NT2/D1 (cell line): ENCODE measurements around the gene PRG3.
A peak's percentile ranks its signal among the peaks of the same experiment; 100 is the strongest.
"Not testable (repeated sequence)": the region's sequence is repeated elsewhere in the genome, so short reads cannot be mapped to it uniquely, and the experiment has no call there.

ENCODE experiments used
- DNase-seq: peaks from one replicate; pipeline ENCODE4 v3.0.0-alpha.2; 2011; ENCODE audit warnings: low read depth, low spot score
- H3K27me3 ChIP-seq: 2 replicates; pipeline ENCODE4 v1.6.0; 2011; ENCODE audit warnings: mild to moderate bottlenecking; ENCODE audit not compliant: insufficient read length, insufficient read depth
- H3K36me3 ChIP-seq: 2 replicates; pipeline ENCODE4 v1.6.1; 2011; ENCODE audit warnings: mild to moderate bottlenecking, low read length, mixed read lengths; ENCODE audit not compliant: insufficient read depth, insufficient read length
- H3K4me1 ChIP-seq: 2 replicates; pipeline ENCODE4 v1.5.1; 2011; ENCODE audit not compliant: insufficient read depth, insufficient read length
- H3K4me3 ChIP-seq: 2 replicates; pipeline ENCODE4 v1.5.1; 2011; ENCODE audit warnings: low read depth; ENCODE audit not compliant: insufficient read length
- H3K9ac ChIP-seq: 2 replicates; pipeline ENCODE4 v1.6.0; 2011; ENCODE audit warnings: low read depth; ENCODE audit not compliant: insufficient read length
- H3K9me3 ChIP-seq: 2 replicates; pipeline ENCODE4 v1.5.1; 2011; ENCODE audit warnings: mild to moderate bottlenecking, low read length; ENCODE audit not compliant: insufficient read depth
- SUZ12 ChIP-seq: IDR thresholded peaks from 2 replicates; pipeline ENCODE4 v1.6.1; 2011; ENCODE audit not compliant: insufficient read length, insufficient read depth; ENCODE audit errors: extremely low read depth
- YY1 ChIP-seq: IDR thresholded peaks from 2 replicates; pipeline ENCODE4 v1.6.1; 2011; ENCODE audit not compliant: insufficient read length, insufficient read depth
- ZNF274 ChIP-seq: IDR thresholded peaks from 2 replicates; pipeline ENCODE4 v1.6.1; 2011; ENCODE audit warnings: mild to moderate bottlenecking, low read depth, low read length

PRG3 gene

DNA sequence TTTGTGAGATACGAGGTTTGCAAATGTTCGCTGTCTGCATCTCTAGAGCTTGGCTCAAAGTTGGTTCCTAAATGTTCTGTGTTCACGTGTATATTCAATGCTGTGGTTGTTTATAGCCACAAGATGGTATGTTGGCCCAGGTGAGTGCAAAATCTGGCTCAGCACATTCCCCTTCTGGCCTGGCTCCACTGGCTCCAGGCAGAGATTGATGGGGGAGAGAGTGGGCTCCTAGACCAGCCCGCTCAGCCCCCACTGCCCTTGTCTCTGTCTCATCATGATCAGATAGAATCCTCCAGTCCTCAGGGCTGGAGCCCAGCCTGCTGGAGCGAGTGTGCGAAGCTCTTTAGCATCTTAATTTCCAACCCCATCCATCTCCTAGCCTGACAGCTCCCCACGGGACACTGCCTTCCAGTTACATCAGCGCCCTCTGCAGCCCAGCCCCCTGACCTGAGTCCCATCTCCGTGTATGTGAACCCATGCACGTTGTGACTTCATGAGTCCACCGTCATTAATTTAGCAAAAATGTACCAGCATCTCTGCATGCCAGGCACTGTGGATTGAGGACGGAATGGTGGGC, 40.8 kb downstream of the PRG3 start:
- DNase-seq, result no peak
- H3K9ac ChIP-seq, result no peak overlapping the region
- peaks cover 32% of the 10 kb centered on the region for H3K4me1 ChIP-seq
- H3K27me3 ChIP-seq, result no peaks in the 10 kb centered on the region
- TF ChIP-seq YY1 (no peak), ZNF274 (no peak), SUZ12 (no peak)
- no peaks in the 10 kb centered on the region for H3K36me3 ChIP-seq
- H3K9me3 ChIP-seq, result no peaks in the 10 kb centered on the region
- no peak overlapping the region for H3K4me3 ChIP-seq

GRCh38 chr11:57339328-57339727, 41.6 kb downstream of the PRG3 start:
- no peaks in the 10 kb centered on the region for H3K27me3 ChIP-seq
- no peak for DNase-seq
- TF ChIP-seq YY1 (no peak), SUZ12 (no peak), ZNF274 (no peak)

DNA sequence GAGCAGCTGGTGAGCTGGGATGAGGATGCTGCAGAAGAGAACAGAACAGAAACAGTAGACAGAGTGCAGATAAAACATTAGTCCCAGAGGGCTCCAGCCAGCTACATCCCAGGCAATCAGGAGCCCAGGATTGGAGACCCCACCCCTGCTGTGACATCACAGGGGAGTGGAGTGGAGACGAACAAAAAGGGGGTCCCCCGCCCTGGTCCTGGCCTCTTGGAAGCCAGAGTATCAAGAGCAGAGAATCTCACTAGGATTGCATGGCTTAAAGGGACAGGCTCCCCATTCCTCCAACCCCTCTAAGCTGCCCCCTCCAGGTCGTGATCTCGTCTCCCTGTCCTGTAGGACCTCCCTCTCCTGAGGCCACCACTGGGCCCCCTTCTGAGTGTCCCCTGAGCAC, 42.8 kb downstream of the PRG3 start, which contains the start of gene P2RX3:
TSS of gene P2RX3 (plus strand) at position 211 of the 400 bp plus-strand sequence. CDS start 199 bp downstream, outside the sequence.
- no peak within 1 kb of the TSS for H3K4me3 ChIP-seq
- H3K9ac ChIP-seq, result no peak within 1 kb of the TSS
- peaks cover 20% of the 10 kb centered on the region for H3K36me3 ChIP-seq
- no peaks in the 10 kb centered on the region for H3K9me3 ChIP-seq
- no peaks in the 10 kb centered on the region for H3K27me3 ChIP-seq
- peaks cover 22% of the 10 kb centered on the region for H3K4me1 ChIP-seq
- TF ChIP-seq ZNF274, result no peak
- TF ChIP-seq SUZ12, result no peak
- no peak for TF ChIP-seq YY1
- no peak for DNase-seq

More at GRCh38 chr11:57339328-57339727, 41.6 kb downstream of the PRG3 start:
- H3K9me3 ChIP-seq, result no peaks in the 10 kb centered on the region
- H3K36me3 ChIP-seq, result peaks cover 8% of the 10 kb centered on the region
- peak overlapping the region; percentile 6 for H3K9ac ChIP-seq
- peaks cover 31% of the 10 kb centered on the region for H3K4me1 ChIP-seq
- H3K4me3 ChIP-seq, result no peak overlapping the region

DNA sequence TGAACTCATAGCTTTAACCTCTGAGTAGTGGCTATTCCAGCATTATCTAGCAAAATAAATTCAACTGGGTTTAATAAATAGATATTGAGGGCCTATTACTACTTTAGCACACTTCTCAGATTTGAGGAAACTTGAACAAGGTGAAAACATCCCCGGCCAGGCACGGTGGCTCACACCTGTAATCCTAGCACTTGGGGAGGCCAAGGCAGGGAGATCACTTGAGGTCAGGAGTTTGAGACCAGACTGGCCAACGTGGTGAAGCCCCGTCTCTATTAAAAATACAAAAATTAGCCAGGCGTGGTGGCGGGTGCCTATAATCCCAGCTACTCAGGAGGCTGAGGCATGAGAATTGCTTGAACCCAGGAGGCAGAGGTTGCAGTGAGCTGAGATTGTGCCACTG, 44.1 kb downstream of the PRG3 start:
- not testable (repeated sequence) for H3K9ac ChIP-seq, H3K27me3 ChIP-seq, H3K4me3 ChIP-seq, DNase-seq, H3K9me3 ChIP-seq
- Histone ChIP-seq H3K4me1 (peaks cover 22% of the 10 kb centered on the region), H3K36me3 (peaks cover 33% of the 10 kb centered on the region)

DNA sequence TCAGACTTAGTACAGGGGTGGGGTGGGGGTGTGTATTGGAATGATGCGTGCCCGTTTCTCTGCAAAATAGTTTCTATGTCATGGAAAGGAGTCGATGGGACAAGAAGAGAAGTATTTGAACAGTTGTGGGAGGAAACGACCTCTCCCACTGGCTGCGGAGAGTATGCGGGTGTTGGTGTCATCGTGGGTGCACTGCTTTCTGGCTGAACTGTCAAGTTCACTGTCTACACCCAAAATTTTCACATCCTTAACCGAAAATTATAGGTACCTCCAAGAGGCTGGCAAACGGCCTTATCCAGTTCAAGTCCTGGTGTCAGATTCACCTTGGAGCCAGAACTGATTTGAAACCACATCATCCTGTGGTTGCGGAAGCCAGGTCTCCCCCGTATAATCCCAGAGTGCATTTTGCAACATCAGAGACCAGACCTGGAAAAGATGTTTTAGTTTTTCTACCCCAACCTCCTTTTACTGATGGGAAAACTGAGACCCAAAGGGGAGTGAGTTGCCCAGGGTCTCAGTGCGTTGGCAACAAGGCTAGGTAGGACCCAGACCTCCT, 44.8 kb downstream of the PRG3 start:
- Histone ChIP-seq H3K36me3 (peaks cover 39% of the 10 kb centered on the region), H3K9ac (peak overlapping the region; percentile 74), H3K9me3 (no peaks in the 10 kb centered on the region), H3K27me3 (no peaks in the 10 kb centered on the region), H3K4me1 (peaks cover 22% of the 10 kb centered on the region), H3K4me3 (peak overlapping the region; percentile 87)
- TF ChIP-seq YY1 (no peak), SUZ12 (no peak), ZNF274 (no peak)
- no peak for DNase-seq

DNA sequence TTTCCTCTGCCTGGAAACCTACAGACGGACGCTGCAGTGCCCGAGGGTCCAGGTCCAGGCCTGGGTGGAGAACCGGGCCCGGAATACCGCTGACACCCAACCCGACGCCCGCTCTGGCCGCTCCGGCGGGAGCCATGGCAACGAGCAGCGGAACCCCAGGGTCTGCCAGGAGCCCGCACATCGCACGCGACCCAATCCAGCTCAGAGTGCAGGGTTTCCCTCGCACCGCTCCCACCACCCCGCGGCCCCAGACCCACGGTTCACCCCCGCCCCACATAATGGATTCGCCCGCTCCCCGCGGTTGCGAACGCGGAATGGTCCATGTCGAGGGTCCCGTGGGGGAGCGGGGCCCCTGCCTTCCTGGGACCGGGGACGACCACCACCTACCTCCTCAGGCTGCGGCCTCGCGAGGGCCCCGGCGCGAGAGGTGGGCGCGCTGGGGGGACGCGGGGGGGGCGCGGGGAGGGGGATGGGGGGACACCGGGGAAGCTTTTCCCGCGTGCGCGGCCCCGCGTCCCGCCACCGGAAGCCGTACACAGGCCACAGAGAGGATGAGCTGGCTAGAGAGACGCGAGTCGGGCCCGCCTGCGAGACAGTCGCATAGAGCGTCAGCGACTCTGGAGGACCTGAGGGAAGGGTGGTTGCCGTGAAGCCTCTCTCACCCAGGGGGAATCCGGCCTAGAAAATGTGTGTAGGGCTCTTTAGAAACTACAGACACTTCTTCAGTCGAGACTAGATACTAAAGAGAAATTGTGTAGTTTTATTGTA, 45.4 kb downstream of the PRG3 start, which contains the start of gene SSRP1:
TSS of gene SSRP1 (minus strand) at position 550 of the 768 bp plus-strand sequence. CDS start 771 bp downstream, outside the sequence.
- Histone ChIP-seq H3K4me3 (peak within 1 kb of the TSS; percentile 87), H3K9me3 (no peaks in the 10 kb centered on the region), H3K4me1 (peaks cover 20% of the 10 kb centered on the region), H3K27me3 (no peaks in the 10 kb centered on the region), H3K9ac (peak within 1 kb of the TSS; percentile 94), H3K36me3 (peaks cover 46% of the 10 kb centered on the region)
- DNase-seq, result peak; percentile 79
- TF ChIP-seq ZNF274, result no peak
- no peak for TF ChIP-seq YY1
- TF ChIP-seq SUZ12, result no peak

DNA sequence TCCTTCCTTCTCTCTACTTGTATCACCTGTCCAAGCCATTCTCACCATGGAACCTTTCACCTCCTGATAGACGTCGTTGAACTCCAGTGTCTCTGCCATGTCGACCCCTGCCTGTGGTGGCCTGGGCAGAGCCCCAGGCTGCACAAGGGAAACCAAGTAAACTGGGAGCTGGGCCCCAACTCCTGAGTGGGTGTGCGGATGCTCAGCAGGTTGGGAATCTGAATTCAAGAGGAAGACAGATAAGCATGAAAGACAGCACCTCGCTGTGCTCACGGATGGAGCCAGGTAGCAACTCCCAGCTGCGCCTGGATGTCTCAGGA, 46.0 kb downstream of the PRG3 start:
- TF ChIP-seq YY1 (no peak), ZNF274 (no peak), SUZ12 (no peak)
- H3K36me3 ChIP-seq, result peaks cover 51% of the 10 kb centered on the region

More for the DNA sequence above, 46.0 kb downstream of the PRG3 start:
- H3K27me3 ChIP-seq, result no peaks in the 10 kb centered on the region
- peaks cover 16% of the 10 kb centered on the region for H3K4me1 ChIP-seq
- DNase-seq, result no peak
- peak overlapping the region; percentile 87 for H3K4me3 ChIP-seq
- H3K9ac ChIP-seq, result peak overlapping the region; percentile 94
- H3K9me3 ChIP-seq, result no peaks in the 10 kb centered on the region
